Stomach (tissue), 9 donors: ENCODE results near the gene JSRP1. TPM values are rescaled to one million over a fixed set of nuclear protein-coding genes. Genes with fewer than 3 reads are reported as not detected.

ENCODE experiments used
- DNase-seq, 2 donors: peaks; one replicate each; pipeline versions ENCODE4 v3.0.0 to v3.0.0-alpha.2; 2013 to 2019
- H3K27ac ChIP-seq, 5 donors: fragments of 200-600 bp in 4 of 5; sonication (generic) in 4 of 5; one replicate each; pipeline ENCODE4 v1.5.1; 2013 to 2019; ENCODE audit warnings: mild to moderate bottlenecking in 1 of 5, moderate library complexity in 1 of 5
- H3K27me3 ChIP-seq, 3 donors: fragments of 200-600 bp; sonication (generic); one replicate each; pipeline ENCODE4 v1.5.1; 2017 to 2019; ENCODE audit warnings: mixed run types in 1 of 3
- H3K36me3 ChIP-seq, 4 donors: fragments of 200-600 bp; sonication (generic); 1 replicate in 3 of 4; 2 replicates in 1 of 4; pipeline ENCODE4 v1.5.1; 2016 to 2019
- H3K4me1 ChIP-seq, 4 donors: fragments of 200-600 bp; sonication (generic); one replicate each; pipeline ENCODE4 v1.5.1; 2016 to 2019
- H3K4me3 ChIP-seq, 4 donors: fragments of 200-600 bp; sonication (generic) in 3 of 4; one replicate each; pipeline ENCODE4 v1.5.1; 2016 to 2019; ENCODE audit warnings: mild to moderate bottlenecking in 1 of 4
- H3K9me3 ChIP-seq, 4 donors: fragments of 200-600 bp; sonication (generic); one replicate each; pipeline ENCODE4 v1.5.1; 2016 to 2019
- EP300 ChIP-seq: sonication (generic); formaldehyde crosslinking; IDR thresholded peaks from one replicate; pipeline ENCODE4 v1.6.1; 2017; ENCODE audit warnings: antibody characterized with exemption
- POLR2A ChIP-seq, 4 donors: fragments of 450-650 bp; IDR thresholded peaks; one replicate each; pipeline ENCODE4 v1.6.1; 2016; ENCODE audit warnings: antibody characterized with exemption in 4 of 4, control low read depth in 2 of 4, mild to moderate bottlenecking in 1 of 4, moderate library complexity in 1 of 4
- POLR2AphosphoS5 ChIP-seq, 3 donors: sonication (generic); formaldehyde crosslinking; IDR thresholded peaks; one replicate each; pipeline ENCODE4 v1.6.1; 2016; ENCODE audit warnings: antibody characterized with exemption in 3 of 3
- WGBS, 5 donors: extraction: QIAGEN DNeasy Blood & Tissue Kit in 3 of 5; methylation state at CpG; one replicate each; pipeline versions ENCODE4 v1.1.5 to v1.1.7; 2013 to 2018; 5-methylcytosine and 5-hydroxymethylcytosine counted together
- intact Hi-C: fragments of 100-400 bp; cut with DNase I; formaldehyde crosslinking; loops from one replicate; pipeline ENCODE4 v1.15.1; 2023; ENCODE audit warnings: low total_unique reads
- polyA plus RNA-seq, 3 donors: library from polyadenylated mRNA; stranded (reverse); fragments of 200-250 nt; gene quantifications; one replicate each; pipeline ENCODE4 v1.2.3, GENCODE V29; 2013
- total RNA-seq, 5 donors: library from RNA; depleted of rRNA; stranded (reverse); fragments of >200 nt; gene quantifications; one replicate each; pipeline versions ENCODE4 v1.1.0 to v1.2.3, GENCODE V29; 2014 to 2016
- TF ChIP-seq, protein P1 (sequence below), 7 experiments: fragments of 450-650 bp in 4 of 7; fragments of 200-600 bp in 3 of 7; sonication (generic) in 3 of 7; IDR thresholded peaks; one replicate each; pipeline ENCODE4 v1.5.1; 2016 to 2019; ENCODE audit warnings: antibody characterized with exemption in 7 of 7, control low read depth in 2 of 7, mild to moderate bottlenecking in 1 of 7
- donor health status: healthy with polysubstance abuse.
- donor health status: Bipolar disorder and iron deficiency.
- donor health status: healthy.

Gene JSRP1
- total and polyA plus RNA-seq, 8 donors: 0.58 to 0.75 (median 0.68) TPM; not detected in 5

DNA sequence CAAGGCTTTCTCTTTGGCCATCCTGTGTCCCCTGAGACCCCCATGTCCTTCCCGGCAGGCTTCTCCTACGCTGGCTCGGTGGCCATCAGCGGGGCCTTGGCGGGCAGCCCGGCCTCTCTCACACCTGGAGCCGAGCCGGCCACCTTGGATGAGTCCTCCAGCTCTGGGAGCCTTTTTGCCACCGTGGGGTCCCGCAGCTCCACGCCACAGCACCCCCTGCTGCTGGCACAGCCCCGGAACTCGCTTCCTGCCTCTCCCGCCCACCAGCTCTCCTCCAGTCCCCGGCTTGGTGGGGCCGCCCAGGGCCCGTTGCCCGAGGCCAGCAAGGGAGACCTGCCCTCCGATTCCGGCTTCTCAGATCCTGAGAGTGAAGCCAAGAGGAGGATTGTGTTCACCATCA lies 34.3 kb downstream of the JSRP1 start:
- no peak for TF ChIP-seq POLR2AphosphoS5 (IDR thresholded peaks at IDR 0.05)
- TF ChIP-seq, protein P1, sequence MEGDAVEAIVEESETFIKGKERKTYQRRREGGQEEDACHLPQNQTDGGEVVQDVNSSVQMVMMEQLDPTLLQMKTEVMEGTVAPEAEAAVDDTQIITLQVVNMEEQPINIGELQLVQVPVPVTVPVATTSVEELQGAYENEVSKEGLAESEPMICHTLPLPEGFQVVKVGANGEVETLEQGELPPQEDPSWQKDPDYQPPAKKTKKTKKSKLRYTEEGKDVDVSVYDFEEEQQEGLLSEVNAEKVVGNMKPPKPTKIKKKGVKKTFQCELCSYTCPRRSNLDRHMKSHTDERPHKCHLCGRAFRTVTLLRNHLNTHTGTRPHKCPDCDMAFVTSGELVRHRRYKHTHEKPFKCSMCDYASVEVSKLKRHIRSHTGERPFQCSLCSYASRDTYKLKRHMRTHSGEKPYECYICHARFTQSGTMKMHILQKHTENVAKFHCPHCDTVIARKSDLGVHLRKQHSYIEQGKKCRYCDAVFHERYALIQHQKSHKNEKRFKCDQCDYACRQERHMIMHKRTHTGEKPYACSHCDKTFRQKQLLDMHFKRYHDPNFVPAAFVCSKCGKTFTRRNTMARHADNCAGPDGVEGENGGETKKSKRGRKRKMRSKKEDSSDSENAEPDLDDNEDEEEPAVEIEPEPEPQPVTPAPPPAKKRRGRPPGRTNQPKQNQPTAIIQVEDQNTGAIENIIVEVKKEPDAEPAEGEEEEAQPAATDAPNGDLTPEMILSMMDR (IDR thresholded peaks at IDR 0.05): peak in 1 of 7 experiments; percentile 3

DNA sequence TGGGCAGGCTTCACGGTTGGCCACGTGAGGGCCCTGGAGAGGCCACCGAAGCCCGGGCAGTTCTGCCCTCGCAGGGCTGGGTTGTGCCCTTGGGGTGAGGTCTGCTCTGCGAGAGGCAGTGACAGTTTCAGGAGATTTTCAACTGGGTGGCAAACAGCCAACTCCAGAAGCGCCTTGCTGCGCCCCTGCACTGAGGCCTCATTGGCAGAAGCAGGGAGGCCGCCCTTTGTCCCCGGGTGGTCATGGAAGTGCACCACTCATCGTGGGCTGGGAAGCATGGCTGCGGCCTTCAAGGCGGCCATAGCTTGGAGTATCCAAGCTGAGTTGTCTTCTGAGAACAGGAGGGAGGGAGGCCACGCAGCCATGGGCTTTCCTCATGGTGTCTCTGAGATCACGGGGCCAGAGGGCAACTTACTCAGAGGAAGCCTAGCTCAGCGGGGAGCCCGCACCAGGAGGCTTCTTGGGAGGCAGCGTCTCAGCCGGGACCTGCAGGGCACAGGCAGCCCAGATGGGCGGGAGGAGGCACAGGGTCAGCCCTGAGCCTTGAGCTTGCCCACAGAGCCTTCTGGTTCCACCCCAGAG lies 34.9 kb downstream of the JSRP1 start:
- intact Hi-C loops: no loop called here
- TF ChIP-seq, protein P1 (IDR thresholded peaks at IDR 0.05): no peak
- TF ChIP-seq EP300: no peak
- no peak for TF ChIP-seq POLR2A (IDR thresholded peaks at IDR 0.05)
- no peak for TF ChIP-seq POLR2AphosphoS5 (IDR thresholded peaks at IDR 0.05)
- peaks cover 0 to 5% (median 0%) of the 10 kb centered on the region in 4 donors for H3K4me1 ChIP-seq
- H3K36me3 ChIP-seq: peaks cover 79 to 100% (median 99%) of the 10 kb centered on the region in 4 donors
- DNase-seq: no peak
- 85 to 93% (median 91%) methylated on average over 14 to 20 of the region's 20 CpGs for WGBS, 5 donors
- peak overlapping the region in 1 of 5 donors; percentile 0 for H3K27ac ChIP-seq
- H3K9me3 ChIP-seq: no peaks in the 10 kb centered on the region
- no peak overlapping the region for H3K4me3 ChIP-seq
- no peaks in the 10 kb centered on the region for H3K27me3 ChIP-seq

More for the DNA sequence above, 34.3 kb downstream of the JSRP1 start:
- Histone ChIP-seq H3K36me3 (peaks cover 79 to 100% (median 99%) of the 10 kb centered on the region in 4 donors), H3K9me3 (no peaks in the 10 kb centered on the region), H3K4me1 (peaks cover 0 to 5% (median 0%) of the 10 kb centered on the region in 4 donors), H3K27ac (peak overlapping the region in 1 of 5 donors; percentile 0), H3K27me3 (no peaks in the 10 kb centered on the region), H3K4me3 (no peak overlapping the region)
- 86 to 94% (median 89%) methylated on average over 19 to 20 of the region's 20 CpGs for WGBS, 5 donors
- DNase-seq: no peak
- intact Hi-C loops: no loop called here

DNA sequence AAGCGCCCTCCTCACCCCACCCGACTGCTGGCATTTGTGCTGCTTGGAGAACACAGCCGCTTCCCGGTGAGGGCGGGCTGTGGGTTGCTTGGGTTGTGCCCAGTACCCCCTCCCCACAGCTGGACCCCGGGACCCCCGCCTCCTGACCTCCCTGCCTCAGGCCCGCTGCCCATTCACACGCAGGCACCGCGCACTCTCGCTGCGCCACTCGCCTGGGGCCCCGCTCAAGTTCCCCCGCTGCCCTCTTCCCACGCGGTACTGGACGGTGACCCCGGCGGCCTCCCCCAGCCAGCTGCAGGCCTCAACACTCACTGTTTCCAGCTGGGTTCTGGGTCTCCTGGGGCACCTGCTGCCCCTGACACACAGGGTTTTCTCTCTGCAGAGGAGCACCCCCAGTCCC lies 36.5 kb downstream of the JSRP1 start:
- no peak for DNase-seq
- WGBS, 5 donors: 91 to 95% (median 93%) methylated on average over 7 to 21 of the region's 21 CpGs
- intact Hi-C loops: no loop called here
- TF ChIP-seq EP300 (no peak), POLR2A (IDR thresholded peaks at IDR 0.05) (no peak), POLR2AphosphoS5 (IDR thresholded peaks at IDR 0.05) (no peak)
- TF ChIP-seq, protein P1 (IDR thresholded peaks at IDR 0.05): no peak
- Histone ChIP-seq H3K4me3 (no peak overlapping the region), H3K27ac (no peak overlapping the region), H3K36me3 (peaks cover 76 to 100% (median 99%) of the 10 kb centered on the region in 4 donors), H3K27me3 (no peaks in the 10 kb centered on the region), H3K4me1 (peaks cover 0 to 5% (median 0%) of the 10 kb centered on the region in 4 donors), H3K9me3 (no peaks in the 10 kb centered on the region)

DNA sequence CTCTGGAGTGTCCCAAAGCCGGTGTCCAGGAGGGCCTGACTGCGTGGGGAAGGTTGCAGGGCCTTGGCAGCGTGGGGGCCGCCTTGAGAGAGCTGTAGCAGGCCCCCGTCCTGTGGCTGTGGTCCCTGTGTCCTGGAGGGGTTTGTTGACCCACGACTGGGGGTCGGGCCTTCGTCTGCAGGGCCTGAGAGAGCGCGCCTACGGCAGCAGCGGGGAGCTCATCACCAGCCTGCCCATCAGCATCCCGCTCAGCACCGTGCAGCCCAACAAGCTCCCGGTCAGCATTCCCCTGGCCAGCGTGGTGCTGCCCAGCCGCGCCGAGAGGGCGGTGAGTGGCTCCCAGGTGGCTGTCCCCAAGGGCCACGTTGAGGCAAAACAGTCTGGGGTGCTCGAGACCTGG lies 38.6 kb downstream of the JSRP1 start:
- peaks cover 74 to 100% (median 99%) of the 10 kb centered on the region in 4 donors for H3K36me3 ChIP-seq
- no peak for DNase-seq
- H3K4me3 ChIP-seq: no peak overlapping the region
- WGBS, 5 donors: 96 to 99% (median 97%) methylated on average over 8 to 22 of the region's 22 CpGs
- H3K9me3 ChIP-seq: no peaks in the 10 kb centered on the region
- no peaks in the 10 kb centered on the region for H3K27me3 ChIP-seq
- TF ChIP-seq POLR2A (IDR thresholded peaks at IDR 0.05): no peak
- TF ChIP-seq, protein P1 (IDR thresholded peaks at IDR 0.05): no peak
- no peak for TF ChIP-seq EP300
- no peak for TF ChIP-seq POLR2AphosphoS5 (IDR thresholded peaks at IDR 0.05)
- intact Hi-C loops: no loop called here
- H3K4me1 ChIP-seq: peaks cover 0 to 11% (median 8%) of the 10 kb centered on the region in 4 donors
- no peak overlapping the region for H3K27ac ChIP-seq
